Esophagus muscularis mucosa (tissue), 4 donors: ENCODE data around the gene CBX5. TPM values are rescaled to one million over a fixed set of nuclear protein-coding genes. Genes with fewer than 3 reads are reported as not detected.

Experiments
- DNase-seq: peaks from one replicate; pipeline ENCODE4 v3.0.0-alpha.2; 2017; ENCODE audit errors: extremely low spot score
- H3K27ac ChIP-seq, 4 donors: fragments of 200-600 bp; sonication (generic); replicated peaks in 1 of 4; 1 replicate in 3 of 4; 2 replicates in 1 of 4; pipeline ENCODE4 v1.5.1; 2016 to 2019; ENCODE audit warnings: mild to moderate bottlenecking in 1 of 4
- H3K27me3 ChIP-seq, 4 donors: fragments of 200-600 bp; sonication (generic); one replicate each; pipeline versions ENCODE4 v1.5.1 to v1.6.0; 2016 to 2019
- H3K36me3 ChIP-seq, 4 donors: fragments of 200-600 bp; sonication (generic); one replicate each; pipeline ENCODE4 v1.5.1; 2016 to 2019
- H3K4me1 ChIP-seq, 4 donors: fragments of 200-600 bp; sonication (generic); one replicate each; pipeline ENCODE4 v1.5.1; 2016 to 2019
- H3K4me3 ChIP-seq, 4 donors: fragments of 200-600 bp; sonication (generic); 1 replicate in 2 of 4; 2 replicates in 2 of 4; pipeline ENCODE4 v1.5.1; 2016 to 2019; ENCODE audit warnings: mild to moderate bottlenecking in 4 of 4, moderate library complexity in 1 of 4
- H3K9me3 ChIP-seq, 4 donors: fragments of 200-600 bp; sonication (generic); 1 replicate in 3 of 4; 2 replicates in 1 of 4; pipeline ENCODE4 v1.5.1; 2016 to 2019
- EP300 ChIP-seq: sonication (generic); formaldehyde crosslinking; IDR thresholded peaks from one replicate; pipeline ENCODE4 v1.6.1; 2017; ENCODE audit warnings: antibody characterized with exemption
- POLR2A ChIP-seq: fragments of 450-650 bp; IDR thresholded peaks from one replicate; pipeline ENCODE4 v1.6.1; 2017; ENCODE audit warnings: antibody characterized with exemption, moderate library complexity, mild to moderate bottlenecking, low read depth
- POLR2AphosphoS5 ChIP-seq, 2 donors: sonication (generic); formaldehyde crosslinking; IDR thresholded peaks; one replicate each; pipeline ENCODE4 v1.6.1; 2017; ENCODE audit warnings: antibody characterized with exemption in 2 of 2
- WGBS: methylation state at CpG from one replicate; pipeline ENCODE4 v1.1.5; 2018; 5-methylcytosine and 5-hydroxymethylcytosine counted together
- intact Hi-C: fragments of 100-400 bp; cut with DNase I; formaldehyde crosslinking; loops from one replicate; pipeline ENCODE4 v1.15.1; 2023
- total RNA-seq, 4 donors: library from RNA; depleted of rRNA; stranded (reverse); fragments of >200 nt; gene quantifications; one replicate each; pipeline versions ENCODE4 v1.1.0 to v1.2.1, GENCODE V29; 2016
- TF ChIP-seq, protein P1 (sequence below), 3 experiments: fragments of 200-600 bp in 2 of 3; fragments of 450-650 bp in 1 of 3; sonication (generic) in 2 of 3; IDR thresholded peaks; one replicate each; pipeline ENCODE4 v1.5.1; 2017 to 2019; ENCODE audit warnings: antibody characterized with exemption in 3 of 3, mild to moderate bottlenecking in 2 of 3, moderate library complexity in 1 of 3

Gene CBX5
- total RNA-seq, 4 donors from 2014 or later, result 29.0 to 45.3 (median 37.3) TPM

DNA sequence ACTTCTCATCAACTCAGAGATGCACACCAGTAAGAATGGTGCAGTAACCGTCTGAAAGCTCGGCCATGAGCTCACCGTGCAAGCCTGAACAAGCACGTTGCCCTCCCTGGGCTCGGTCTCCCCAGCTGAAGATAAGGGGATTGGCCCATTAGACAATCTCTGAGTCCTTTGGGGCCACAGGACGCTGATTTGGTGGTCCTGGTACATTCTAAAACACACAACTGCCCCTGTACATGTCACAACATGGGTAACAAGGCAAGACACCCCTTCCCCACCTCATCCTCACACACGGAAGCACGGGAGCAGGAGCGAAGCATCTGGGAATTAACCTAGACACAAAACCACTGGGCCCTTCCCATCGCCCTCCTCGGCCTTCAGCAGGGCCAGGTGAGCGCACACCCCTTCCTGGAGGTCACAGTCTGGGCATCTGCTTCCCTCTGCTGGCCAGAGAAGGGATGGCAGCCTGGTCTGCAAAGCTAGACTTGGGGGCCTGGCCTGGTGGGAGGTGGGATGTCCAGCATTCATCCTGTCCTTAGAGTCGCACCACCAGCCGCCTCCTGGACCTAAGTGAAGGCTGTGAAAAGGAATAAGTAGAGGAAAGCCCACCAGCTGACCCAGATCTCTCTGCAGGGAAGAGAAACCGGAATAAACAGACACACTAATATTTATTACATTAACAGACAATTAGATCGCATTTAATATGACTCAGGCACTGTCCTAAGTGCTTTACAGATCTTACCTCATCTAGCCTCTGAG, 72.2 kb downstream of the CBX5 start:
- Histone ChIP-seq H3K9me3 (no peaks in the 10 kb centered on the region), H3K36me3 (no peaks in the 10 kb centered on the region), H3K27me3 (peaks cover 0 to 78% (median 4%) of the 10 kb centered on the region in 4 donors), H3K4me1 (no peaks in the 10 kb centered on the region), H3K27ac (no peak overlapping the region), H3K4me3 (no peak overlapping the region)
- intact Hi-C loops, result no loop called here
- 62% methylated on average over 10 of the region's 16 CpGs for WGBS
- TF ChIP-seq POLR2A (no peak), EP300 (no peak), POLR2AphosphoS5 (IDR thresholded peaks at IDR 0.05) (peak in 1 of 2 donors; percentile 16)
- TF ChIP-seq, protein P1, sequence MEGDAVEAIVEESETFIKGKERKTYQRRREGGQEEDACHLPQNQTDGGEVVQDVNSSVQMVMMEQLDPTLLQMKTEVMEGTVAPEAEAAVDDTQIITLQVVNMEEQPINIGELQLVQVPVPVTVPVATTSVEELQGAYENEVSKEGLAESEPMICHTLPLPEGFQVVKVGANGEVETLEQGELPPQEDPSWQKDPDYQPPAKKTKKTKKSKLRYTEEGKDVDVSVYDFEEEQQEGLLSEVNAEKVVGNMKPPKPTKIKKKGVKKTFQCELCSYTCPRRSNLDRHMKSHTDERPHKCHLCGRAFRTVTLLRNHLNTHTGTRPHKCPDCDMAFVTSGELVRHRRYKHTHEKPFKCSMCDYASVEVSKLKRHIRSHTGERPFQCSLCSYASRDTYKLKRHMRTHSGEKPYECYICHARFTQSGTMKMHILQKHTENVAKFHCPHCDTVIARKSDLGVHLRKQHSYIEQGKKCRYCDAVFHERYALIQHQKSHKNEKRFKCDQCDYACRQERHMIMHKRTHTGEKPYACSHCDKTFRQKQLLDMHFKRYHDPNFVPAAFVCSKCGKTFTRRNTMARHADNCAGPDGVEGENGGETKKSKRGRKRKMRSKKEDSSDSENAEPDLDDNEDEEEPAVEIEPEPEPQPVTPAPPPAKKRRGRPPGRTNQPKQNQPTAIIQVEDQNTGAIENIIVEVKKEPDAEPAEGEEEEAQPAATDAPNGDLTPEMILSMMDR (IDR thresholded peaks at IDR 0.05), result peak; percentile 85 to 94 (median 86)
- no peak for DNase-seq

DNA sequence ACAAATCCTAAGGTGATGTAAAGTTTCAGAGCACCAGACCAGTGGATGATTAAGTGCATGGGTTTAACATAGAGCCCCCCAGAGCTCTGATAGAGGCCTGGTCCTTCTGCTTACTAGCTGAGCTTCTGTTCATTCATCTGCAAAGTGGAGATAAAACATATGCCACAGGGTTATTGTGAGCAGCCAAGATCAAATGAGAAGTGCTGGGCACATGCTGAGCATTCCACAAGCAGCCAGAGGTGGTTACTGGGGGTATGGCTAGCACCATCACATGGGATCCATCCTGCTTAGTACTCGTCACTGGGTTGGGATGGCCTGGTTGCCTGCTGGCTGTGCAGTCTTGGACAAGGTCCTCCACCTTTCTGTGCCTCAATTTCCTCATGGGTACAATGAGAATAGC, 73.1 kb downstream of the CBX5 start:
- H3K9me3 ChIP-seq, result no peaks in the 10 kb centered on the region
- peaks cover 0 to 74% (median 2%) of the 10 kb centered on the region in 4 donors for H3K27me3 ChIP-seq
- H3K27ac ChIP-seq, result no peak overlapping the region
- WGBS, result 77% methylated on average over 1 of the region's 1 CpG
- H3K36me3 ChIP-seq, result no peaks in the 10 kb centered on the region
- no peaks in the 10 kb centered on the region for H3K4me1 ChIP-seq
- intact Hi-C loops, result no loop called here
- TF ChIP-seq, protein P1 (IDR thresholded peaks at IDR 0.05), result no peak
- no peak for TF ChIP-seq EP300
- TF ChIP-seq POLR2A, result no peak
- no peak for TF ChIP-seq POLR2AphosphoS5 (IDR thresholded peaks at IDR 0.05)
- H3K4me3 ChIP-seq, result no peak overlapping the region
- DNase-seq, result no peak

DNA sequence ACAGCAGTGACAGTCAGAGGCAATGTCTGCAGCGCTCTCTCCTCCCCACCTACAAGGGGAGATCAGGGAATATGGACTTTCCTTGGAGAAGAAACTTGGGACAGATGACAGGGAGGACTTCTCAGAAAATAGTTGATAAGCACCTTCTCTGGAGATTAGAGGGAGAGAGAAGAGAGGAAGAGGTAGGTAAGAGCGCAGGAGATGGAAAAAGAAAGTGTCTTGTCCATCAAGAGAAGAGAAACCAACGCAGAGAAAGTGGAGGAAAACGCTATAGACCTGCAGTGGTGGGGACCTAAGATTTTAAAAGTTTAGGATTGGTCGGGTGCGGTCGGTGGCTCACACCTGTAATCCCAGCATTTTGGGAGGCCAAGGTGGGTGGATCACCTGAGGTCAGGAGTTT, 75.6 kb downstream of the CBX5 start:
- Histone ChIP-seq H3K4me3 (no peak overlapping the region), H3K36me3 (no peaks in the 10 kb centered on the region), H3K4me1 (peaks cover 0 to 6% (median 0%) of the 10 kb centered on the region in 4 donors), H3K27ac (no peak overlapping the region), H3K9me3 (no peaks in the 10 kb centered on the region), H3K27me3 (peaks cover 0 to 74% (median 2%) of the 10 kb centered on the region in 4 donors)
- TF ChIP-seq POLR2A, result no peak
- no peak for TF ChIP-seq POLR2AphosphoS5 (IDR thresholded peaks at IDR 0.05)
- TF ChIP-seq, protein P1 (IDR thresholded peaks at IDR 0.05), result no peak
- TF ChIP-seq EP300, result no peak
- intact Hi-C loops, result no loop called here
- DNase-seq, result no peak
- 88% methylated on average over 7 of the region's 7 CpGs for WGBS

DNA sequence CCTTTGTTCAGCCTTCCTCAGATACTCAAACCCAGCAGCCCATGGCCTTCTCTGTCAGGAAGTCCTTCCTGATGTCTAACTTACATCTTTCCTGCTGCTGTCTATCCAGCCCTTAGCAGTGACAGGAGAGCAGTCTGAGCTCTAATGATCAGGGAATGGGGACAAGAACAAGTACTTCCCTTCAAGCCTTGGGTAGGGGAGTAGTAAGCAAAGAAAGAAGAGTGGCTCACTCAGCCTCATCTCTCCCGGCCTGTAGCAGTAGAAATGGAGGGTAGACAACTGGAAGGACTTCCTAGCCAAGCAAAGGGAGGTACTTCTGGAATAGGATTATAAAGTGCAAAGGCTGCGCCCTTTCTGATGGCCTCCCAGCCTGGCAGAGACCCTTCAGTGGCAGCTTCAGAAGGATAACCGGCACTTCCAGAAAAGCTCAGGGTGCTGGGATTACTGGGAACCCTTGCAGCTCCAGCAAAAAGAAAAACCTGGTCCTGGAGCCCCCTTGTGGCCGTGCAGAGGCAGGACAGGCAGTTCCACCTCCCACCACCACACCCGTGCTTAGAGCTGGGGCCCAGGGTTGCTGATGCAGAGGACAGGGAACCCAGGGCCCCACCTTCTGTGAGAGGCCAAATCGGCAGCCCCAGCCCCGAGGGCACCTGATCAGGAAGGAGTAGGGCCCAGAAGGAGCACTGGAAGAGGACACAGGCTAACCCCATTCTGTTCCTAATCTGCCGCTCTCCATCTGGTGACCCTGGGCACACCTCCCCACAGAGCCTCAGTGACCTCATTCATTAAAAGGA, 78.7 kb downstream of the CBX5 start:
- peaks cover 0 to 87% (median 4%) of the 10 kb centered on the region in 4 donors for H3K27me3 ChIP-seq
- H3K4me3 ChIP-seq, result no peak overlapping the region
- no peak for TF ChIP-seq EP300
- TF ChIP-seq, protein P1 (IDR thresholded peaks at IDR 0.05), result peak in 2 of 3 experiments; percentile 90 to 92
- no peaks in the 10 kb centered on the region for H3K9me3 ChIP-seq
- H3K36me3 ChIP-seq, result no peaks in the 10 kb centered on the region
- peaks cover 0 to 6% (median 0%) of the 10 kb centered on the region in 4 donors for H3K4me1 ChIP-seq
- intact Hi-C loops, result no loop called here
- WGBS, result 25% methylated on average over 7 of the region's 8 CpGs
- H3K27ac ChIP-seq, result no peak overlapping the region
- no peak for DNase-seq
